NCI-H446 (cell line): ENCODE measurements around the gene DDX28.
"Not testable (repeated sequence)": the region's sequence is repeated elsewhere in the genome, so short reads cannot be mapped to it uniquely, and the experiment has no call there.

Experiments
- DNase-seq, 2 experiments: peaks; one replicate each; lab custom pipeline; 2025; lab: John Stamatoyannopoulos, UW

The DDX28 gene

DNA sequence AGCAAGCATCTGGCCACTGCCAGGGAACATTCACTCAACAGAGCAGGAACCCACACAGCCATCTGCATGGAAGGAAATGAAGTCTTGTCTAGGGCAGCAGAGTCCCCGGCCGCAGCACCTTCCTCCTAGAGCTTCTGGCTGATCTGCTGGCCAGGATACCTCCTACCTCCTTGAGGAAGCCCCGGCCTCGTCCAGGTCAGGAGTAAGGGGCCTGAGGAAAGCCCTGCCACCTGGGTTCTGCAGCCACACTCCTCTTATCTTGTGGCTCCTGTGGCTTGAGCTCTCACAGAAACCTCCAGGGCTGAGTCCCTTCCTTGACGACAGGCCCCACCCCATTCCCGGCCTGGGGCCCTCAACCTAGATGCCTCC is 29.0 kb downstream of the DDX28 start:
- not testable (repeated sequence) for DNase-seq

DNA sequence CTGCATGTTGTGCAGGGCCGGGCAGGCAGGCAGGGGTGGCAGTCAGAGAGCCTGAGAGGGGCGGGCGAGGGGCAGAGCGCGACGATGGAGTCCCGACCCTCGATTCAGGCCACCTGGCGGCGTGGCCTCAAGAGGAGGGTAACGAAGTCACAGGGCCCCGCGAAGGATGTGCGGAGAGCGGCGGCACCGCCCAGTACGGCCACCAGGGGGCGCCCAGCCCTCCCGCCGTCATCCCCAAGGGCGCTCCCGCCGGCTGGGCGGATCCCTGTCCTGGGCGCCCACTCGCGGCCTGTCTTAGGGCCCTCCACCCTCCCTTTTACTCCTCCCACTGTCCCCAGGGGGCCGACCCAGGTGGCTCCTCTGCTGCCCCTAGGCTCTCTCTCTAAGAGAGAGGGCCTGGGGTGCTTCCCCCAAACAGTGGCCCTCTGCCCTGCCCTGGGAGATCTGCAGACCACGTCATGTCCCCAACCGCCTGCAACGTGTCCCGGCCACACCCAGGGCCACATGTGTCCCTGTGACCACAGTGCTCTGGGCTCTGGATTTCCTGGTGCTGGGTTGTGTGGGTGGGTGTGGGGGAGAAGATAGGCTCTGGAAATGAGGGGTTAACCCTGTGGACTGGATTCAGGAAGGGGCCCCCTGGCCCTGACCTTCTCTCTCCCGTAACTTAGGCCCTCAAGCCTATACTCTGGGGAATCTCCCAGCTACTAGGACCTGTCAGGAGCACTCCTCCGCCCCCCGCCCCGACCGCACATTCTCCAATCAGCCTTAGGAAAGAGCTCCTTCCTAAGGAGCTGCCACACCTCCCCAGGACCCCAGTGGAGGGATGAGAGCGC is 29.6 kb downstream of the DDX28 start:
- peak in 1 of 2 experiments; percentile 55 for DNase-seq

DNA sequence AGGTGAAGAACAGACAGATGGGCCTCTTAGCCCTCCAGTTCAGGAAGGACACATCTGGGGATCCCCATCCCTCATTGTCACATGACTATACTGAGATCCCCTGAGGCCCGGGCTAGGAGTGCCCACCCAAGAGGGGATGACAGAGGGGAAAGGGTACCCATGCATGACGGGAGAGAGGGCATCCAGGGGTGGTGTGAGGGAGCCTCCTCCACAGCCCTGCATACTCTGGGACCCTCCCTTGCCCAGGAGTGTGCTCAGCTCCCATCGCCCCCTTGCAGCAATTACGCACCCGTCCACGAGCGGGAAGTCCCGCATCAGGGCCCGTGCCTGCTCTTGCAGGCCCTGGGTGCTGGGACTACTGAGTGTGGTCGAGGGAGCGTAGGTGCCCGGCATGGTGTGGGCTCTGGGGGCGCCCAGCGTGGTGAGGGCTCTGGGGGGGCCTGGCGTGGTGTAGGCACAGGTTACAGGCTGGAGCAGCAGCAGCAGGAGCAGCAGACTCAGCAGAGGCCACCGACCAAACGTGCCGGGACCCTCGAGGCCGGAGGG is 30.3 kb downstream of the DDX28 start:
- DNase-seq: no peak

- DNase-seq: no peak
Measured at GRCh38 chr16:67990018-67990386, 33.0 kb downstream of the DDX28 start.

GRCh38 chr16:67989322-67990017 is 33.6 kb downstream of the DDX28 start:
- DNase-seq: no peak

DNA sequence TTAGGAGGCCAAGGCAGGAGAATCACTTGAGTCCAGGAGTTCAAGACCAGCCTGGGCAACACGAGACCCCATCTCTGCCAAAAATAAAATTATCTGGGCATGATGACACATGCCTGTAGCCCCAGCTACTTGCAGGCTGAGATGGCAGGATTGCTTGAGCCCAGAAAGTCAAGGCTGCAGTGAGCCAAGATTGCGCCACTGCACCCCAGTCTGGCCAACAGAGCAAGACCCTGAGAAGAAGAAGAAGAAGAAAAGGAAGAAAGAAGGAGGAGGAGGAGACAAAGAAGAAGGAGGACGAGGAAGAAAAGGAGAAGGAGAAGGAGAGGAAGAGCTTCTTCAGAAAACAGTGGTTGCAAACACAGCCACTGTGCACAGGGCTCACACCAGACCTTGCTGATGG is 34.4 kb downstream of the DDX28 start:
- DNase-seq: no peak

DNA sequence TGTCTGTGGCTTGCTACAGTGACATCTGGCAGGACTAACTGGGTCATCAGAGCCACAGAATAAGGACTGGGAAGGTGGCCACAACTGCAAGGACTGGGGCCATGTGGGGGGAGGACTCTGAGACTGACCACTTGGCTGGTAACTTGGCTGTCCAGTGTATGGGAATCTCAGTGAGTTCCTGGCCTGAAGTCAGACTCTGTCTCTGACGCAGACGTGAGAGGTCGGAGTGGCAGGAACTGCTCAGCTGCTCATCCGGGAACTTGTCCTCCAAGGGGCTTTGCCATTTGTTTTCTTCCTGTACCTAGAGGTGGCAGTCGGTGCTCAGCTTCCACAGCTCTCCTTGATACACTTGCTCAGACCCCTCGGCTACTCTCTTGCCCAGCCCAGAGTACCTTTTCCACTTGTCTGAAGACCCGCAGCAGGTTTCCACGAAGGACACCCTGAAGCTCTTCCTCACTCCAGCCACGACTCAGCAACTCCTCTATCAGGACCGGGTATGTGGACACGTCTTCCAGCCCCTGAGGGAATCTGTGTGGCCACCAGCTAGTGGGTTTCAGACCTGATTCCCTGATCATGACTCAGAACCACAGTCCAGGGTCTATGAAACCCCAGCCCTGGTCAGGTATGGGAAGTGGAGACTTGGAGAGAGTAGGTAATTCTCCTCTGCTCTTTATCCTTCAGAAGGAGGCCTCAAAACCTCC is 35.4 kb downstream of the DDX28 start:
- no peak for DNase-seq

DNA sequence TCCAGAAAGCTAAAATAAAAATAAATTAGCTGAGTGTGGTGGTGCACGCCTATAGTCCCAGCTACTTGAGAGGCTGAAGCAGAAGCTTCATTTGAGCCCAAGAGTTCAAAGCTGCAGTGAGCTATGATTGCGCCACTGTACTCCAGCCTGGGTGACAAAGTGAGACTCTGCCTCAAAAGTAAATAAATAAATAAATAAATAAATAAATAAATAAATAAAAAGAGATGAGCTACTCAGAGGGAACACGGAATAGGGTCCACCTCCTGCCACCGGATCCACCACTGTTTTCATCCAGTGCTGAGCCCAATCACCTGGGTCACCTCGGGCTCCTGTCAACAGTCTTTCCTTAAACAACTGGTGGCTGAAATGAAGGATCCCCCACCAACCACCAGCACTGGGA is 36.1 kb downstream of the DDX28 start:
- DNase-seq: no peak

DNA sequence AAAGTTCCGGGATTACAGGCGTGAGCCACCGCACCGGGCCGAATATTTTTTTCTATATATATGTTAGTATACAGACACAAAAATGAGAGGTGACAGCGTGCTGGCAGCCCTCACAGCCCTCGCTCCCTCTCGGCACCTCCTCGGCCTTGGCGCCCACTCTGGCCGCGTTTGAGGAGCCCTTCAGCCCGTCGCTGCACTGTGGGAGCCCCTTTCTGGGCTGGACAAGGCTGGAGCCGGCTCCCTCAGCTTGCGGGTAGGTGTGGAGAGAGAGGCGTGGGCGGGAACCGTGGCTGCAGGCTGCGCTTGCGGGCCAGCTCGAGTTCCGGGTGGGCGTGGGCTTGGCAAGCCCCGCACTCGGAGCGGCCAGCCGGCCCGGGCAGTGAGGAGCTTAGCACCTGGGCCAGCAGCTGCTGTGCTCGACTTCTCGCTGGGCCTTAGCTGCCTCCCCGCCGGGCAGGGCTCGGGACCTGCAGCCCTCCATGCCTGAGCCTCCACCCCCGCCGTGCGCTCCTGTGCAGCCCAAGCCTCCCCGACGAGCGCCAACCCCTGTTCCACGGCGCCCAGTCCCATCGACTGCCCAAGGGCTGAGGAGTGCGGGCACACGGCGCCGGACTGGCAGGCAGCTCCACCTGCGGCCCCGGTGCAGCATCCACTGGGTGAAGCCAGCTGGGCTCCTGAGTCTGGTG is 40.9 kb downstream of the DDX28 start:
- no peak for DNase-seq

DNA sequence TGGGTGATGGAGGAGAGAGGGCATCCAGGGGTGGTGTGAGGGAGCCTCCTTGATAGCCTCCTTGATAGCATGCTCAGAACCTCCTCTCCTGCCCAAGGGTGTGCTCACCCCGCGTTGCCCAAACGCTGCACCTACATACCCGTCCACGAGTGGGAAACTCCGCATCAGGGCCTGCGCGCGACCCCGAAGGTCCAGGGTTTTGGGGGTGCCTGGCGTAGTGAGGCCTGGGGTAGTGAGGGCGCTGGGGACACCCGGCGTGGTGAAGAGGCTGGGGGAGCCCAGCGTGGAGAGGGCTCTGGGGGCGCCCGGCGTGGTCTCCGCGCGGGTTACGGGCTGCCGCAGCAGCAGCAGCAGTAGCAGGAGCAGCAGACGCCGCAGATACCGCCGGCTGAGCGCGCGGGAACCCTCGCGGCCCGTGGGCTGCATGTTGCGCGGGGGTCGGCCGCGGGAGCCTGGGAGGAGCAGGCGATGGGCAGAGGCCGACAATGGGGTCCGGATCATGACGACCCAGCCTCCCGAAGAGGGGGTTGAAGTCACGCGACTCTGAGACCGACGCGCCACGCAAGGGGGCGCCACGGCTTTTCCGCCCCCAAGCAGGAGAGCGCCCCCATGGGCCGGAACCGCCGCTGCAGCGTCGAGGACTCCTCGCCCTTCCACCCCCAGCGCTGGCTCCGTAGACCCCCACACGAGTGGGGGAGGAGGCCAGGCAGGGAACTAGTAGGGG is 42.9 kb downstream of the DDX28 start, which contains the start of gene DPEP3:
Gene DPEP3 (minus strand): TSS at position 545 of the 724 bp plus-strand sequence. CDS start 119 bp downstream, at position 426.
- DNase-seq: no peak

- DNase-seq: no peak
Measured at GRCh38 chr16:67977469-67978227, 45.4 kb downstream of the DDX28 start.

- no peak for DNase-seq
Measured at GRCh38 chr16:67977005-67977404, 46.0 kb downstream of the DDX28 start.

DNA sequence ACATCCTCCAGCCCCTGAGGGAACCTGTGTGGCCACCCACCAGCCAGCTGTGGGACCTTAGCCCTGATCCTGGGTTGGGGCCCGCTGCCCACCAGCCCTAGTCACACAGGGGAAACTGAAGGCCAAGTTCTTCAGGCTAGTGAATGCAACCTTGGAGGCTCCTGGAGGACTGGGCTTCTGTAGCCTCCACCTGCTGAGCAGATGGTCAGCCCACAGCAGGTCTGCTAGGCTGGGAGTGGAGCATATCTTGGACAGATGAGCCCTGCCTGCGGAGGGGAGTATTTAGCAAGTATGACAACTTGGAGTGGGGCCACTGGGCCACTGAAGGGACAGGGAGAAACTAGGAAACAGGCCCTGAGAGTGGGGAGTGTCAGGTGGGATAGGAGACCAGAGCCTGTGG is 46.8 kb downstream of the DDX28 start:
- DNase-seq: no peak

DNA sequence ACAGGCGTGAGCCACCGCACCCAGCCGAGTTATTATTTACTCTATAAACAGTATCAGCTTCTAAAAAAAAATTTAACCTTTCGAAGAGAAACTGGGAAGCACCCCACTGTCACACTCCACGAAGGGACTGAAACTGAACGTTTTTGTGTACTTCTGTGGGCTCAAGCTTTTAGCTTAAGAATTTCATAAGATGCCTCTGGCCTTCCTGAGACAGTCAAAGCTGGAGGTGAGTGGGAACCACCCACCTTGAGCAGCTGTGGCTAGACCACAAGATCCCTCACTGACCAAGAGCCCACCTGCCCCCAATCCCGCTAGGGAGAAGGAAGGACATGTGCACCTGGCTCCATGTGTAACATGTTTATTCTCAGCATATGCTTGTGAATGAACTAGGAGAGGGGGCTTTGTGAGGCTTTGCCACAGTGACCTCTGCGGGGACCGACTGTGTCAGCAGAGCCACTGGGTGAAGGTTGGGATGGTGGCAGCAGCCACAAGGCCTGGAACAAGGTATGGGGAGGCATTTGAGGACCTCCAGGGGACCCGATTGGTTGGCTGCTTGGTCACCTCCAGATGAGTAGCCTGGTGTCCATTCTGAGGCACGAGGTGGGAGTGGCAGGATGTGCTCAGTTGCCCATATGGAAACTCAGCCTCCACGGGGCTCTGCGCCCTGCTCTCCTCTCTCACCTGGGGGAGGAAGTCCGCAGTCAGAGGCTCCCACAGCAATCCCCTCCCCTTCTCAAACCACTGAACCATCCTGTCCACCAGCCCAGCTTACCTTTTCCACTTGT is 47.5 kb downstream of the DDX28 start:
- DNase-seq: no peak

DNA sequence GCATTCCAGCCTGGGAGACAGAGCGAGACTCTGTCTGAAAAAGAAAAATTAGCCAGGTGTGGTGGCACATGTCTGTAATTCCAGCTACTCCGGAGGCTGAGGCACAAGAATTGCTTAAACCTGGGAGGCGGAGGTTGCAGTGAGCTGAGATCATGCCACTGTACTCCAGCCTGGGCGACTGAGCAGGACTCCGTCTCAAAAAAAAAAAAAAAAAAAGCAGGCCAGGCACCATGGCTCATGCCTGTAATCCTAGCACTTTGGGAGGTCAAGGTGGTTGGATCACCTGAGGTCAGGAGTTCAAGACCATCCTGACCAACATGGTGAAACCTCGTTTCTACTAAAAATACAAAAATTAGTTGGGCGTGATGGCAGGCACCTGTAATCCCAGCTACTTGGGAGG is 50.7 kb downstream of the DDX28 start:
- DNase-seq: not testable (repeated sequence)

DNA sequence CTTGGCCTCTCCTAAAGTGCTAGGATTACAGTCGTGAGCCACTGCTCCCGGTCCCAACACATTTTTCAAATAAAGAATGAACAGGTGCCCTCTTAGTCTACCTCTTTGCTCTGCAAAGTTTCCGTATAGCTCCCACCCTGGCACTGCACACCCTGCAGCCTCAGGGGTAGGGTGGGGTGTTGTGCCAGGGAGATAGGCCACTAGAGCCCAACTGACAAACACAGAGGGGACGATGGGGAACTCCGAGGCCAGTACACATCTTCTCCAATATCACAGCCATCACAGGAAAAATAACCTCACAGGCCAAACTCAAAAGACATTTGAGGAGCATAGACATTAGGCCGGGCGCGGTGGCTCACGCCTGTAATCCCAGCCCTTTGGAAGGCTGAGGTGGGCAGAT is 51.9 kb downstream of the DDX28 start:
- DNase-seq: no peak
